ENCODE results near the gene NOTCH4.
"Not testable (repeated sequence)": the region's sequence is repeated elsewhere in the genome, so short reads cannot be mapped to it uniquely, and the experiment has no call there.

Gene NOTCH4

GRCh38 chr6:32223258-32224235 lies at the start of gene NOTCH4:
Gene NOTCH4, minus strand, starts transcription at chr6:32224067. Its CDS starts 139 bp downstream, at chr6:32223928.
- H3K4me3 ChIP-seq (ENCODE audit: low read depth, low read length) = no peak within 1 kb of the TSS

GRCh38 chr6:32271429-32271828 lies 47.6 kb upstream of the NOTCH4 start:
- no peak overlapping the region for H3K4me3 ChIP-seq (ENCODE audit: low read depth, low read length)

DNA sequence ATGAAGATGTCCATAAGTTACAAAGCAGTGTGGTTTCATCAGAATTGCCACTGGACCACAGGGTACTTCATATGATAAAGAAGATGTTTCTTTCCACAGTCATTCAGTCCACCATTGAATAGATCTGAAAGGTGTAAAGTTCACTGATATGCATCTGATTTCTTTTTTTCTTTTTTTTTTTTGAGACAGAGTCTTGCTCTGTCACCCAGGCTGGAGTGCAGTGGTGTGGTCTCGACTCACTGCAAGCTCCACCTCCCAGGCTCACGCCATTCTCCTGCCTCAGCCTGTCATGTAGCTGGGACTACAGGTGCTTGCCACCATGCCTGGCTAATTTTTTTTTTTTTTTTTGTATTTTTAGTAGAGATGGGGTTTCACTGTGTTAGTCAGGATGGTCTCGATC lies 44.6 kb upstream of the NOTCH4 start:
- H3K4me3 ChIP-seq (ENCODE audit: low read depth, low read length) = not testable (repeated sequence)

- H3K4me3 ChIP-seq (ENCODE audit: low read depth, low read length) = no peak overlapping the region
Observed at GRCh38 chr6:32267035-32267434, 43.2 kb upstream of the NOTCH4 start.

DNA sequence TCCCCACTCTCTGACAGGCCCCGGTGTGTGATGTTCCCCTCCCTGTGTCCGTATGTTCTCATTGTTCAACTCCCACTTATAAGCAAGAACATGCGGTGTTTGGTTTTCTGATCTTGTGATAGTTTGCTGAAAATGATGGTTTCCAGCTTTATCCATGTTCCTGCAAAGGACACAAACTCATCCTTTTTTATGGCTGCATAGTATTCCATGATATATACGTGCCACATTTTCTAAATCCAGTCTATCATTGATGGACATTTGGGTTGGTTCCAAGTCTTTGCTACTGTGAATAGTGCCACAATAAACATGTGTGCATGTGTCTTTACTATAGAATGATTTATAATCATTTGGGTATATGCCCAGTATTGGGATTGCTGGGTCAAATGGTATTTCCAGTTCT lies 33.4 kb upstream of the NOTCH4 start:
- not testable (repeated sequence) for H3K4me3 ChIP-seq (ENCODE audit: low read depth, low read length)

DNA sequence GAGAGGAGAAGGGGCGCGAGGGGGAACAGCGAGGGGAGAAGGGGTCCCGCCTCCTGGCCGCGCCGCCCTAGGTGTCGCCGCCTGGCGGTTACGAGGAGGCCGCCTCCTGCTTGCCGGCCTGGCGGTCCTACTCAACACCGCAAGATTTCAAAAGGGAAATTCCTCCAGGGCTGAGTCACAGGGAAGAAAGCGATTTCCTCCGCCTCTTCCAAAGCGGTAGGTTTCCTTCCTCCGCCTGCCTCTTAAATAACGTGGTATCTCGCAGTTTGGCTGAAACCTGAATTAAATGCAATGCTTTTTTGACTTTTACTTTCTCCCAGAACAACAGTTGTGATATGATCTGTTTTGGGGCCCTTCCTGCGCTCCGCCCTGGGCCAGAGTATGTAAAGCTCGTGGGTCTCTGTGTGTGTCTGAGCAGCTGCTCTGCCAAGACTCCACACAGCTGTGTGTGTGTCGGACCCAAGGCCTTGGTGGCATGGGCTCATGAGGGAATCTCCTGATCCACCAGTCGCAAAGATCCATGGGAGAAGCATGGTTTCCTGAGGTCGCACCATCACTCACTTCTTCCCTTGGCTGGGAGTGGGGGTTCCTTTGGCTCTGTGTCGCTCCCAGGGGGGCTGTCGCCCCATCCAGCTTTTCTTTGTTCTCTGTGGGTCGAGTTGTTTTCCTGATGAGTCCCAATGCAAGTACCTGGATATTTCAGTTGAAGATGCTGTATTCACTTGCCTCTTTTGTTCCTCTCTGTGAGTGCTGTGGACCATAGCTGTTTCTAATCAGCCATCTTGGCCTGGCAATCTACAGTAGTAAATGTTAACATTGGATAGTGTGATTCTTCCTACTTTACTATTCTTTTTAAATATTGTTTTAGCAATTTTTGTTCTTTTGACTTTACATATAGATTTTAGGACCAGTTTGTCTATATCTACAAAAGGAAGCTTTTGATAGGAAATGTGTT lies 31.6 kb upstream of the NOTCH4 start:
- H3K4me3 ChIP-seq (ENCODE audit: low read depth, low read length) = peak overlapping the region; percentile 39

- peak overlapping the region; percentile 39 for H3K4me3 ChIP-seq (ENCODE audit: low read depth, low read length)
Observed at GRCh38 chr6:32254761-32255198, 30.9 kb upstream of the NOTCH4 start.

DNA sequence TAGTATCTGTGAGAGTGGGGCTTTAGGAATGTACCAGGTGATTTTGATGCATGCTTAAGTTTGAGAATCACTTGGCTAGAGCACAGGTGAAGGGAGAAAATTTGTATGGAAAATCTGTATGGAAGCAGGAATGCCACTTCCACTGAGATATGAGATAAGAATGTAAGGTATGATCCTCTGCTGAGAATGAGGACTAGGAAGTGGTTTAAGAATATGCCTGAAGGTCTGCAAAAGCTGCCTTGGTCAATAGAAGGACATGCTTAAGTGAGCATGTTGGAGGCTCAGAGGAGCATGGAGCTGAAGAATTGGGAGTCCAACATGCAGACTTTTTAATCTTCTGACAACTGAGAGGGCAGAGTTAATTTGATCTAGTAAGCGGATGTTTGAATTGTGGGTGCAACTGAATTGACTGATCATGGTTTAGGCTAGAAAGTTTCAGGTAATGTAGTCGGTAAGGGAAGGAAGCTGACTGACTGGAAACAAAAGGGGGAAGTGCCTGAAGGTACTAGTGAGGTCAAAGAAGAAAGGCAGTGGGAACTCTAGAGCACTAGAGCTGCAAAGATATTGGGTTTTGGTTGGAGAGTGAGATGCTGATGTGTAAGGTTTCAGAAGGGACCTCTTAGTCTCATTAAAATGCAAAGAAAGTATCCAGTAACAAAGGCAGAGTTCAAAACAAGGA lies 28.6 kb upstream of the NOTCH4 start:
- no peak overlapping the region for H3K4me3 ChIP-seq (ENCODE audit: low read depth, low read length)

DNA sequence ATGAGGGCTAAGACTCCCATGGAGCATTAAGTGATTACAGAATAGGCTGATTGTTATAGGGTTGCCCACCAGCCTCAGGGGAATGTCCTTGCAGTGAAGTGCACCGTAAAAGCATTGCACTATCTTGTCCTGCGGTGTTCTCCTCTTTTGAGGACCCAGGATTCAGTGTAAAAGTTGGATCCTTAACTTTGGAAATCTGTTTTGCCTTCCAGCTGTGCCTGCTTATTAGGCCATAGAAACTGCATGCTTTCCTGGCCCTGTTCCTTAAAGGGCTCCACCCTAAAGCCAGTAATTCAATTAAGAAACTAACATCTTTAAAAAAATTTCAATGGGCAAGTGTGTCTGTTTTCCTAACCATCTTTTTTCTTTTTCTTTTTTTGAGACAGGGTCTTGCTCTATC lies 25.4 kb upstream of the NOTCH4 start:
- no peak overlapping the region for H3K4me3 ChIP-seq (ENCODE audit: low read depth, low read length)

DNA sequence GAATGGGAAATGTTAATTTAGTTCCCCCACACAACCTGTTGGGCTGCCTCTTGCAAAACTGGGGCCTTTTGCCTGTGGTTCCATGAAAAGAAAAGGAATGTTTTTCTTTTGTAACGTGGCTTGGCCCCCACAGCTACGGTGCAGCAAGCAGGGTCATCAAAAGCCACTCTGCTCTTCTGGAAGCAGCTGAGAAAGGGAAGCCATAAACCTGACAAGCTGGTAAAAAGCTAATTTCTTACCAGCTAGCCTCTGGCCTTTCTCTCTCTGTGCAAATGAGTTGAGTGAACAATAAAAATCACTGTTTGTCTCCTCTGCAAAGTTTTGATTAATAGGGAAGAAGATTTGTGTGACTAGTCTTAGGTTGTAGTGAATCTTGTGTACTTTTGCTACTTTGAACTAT lies 23.5 kb upstream of the NOTCH4 start:
- no peak overlapping the region for H3K4me3 ChIP-seq (ENCODE audit: low read depth, low read length)

DNA sequence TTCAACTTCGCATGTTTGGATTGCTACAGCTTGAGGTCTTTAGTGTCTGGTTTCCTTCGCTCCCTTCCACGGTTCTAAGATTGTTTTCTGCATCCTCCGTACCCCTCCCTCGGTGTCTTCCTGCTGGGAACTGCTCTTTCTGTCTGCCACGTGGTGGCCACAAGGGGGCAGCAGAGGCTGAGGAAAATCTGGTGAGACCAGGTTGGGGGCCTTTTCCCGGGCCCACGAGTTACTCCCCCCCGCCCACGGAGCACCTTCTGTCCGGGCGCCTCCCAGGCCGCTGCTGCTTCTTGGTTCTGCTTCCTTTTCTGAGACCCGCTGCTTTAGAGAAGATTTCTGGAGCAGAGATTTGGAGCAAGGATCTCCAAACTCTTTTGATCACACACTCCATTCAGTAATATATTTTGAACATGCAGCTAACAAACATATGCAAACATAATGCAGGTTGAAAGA lies 21.1 kb upstream of the NOTCH4 start:
- no peak overlapping the region for H3K4me3 ChIP-seq (ENCODE audit: low read depth, low read length)

DNA sequence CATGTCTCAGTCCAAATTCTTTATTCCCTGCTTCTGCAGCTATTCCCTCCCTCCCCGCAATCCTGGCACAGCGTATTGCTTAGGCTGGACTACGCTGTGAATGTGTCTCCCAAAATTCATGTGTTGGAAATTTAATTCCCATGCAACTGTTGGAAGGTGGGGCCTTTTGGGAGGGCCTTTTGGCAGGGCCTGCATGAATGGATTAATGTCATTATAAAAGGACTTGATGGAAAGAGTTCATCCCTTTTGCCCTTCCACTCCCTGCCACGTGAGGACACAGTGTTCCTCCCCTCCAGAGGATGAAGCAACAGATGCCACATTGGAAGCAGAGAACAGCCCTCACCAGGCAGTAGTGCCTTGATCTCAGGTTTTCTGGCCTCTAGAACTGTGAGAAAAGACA lies 20.4 kb upstream of the NOTCH4 start:
- no peak overlapping the region for H3K4me3 ChIP-seq (ENCODE audit: low read depth, low read length)

DNA sequence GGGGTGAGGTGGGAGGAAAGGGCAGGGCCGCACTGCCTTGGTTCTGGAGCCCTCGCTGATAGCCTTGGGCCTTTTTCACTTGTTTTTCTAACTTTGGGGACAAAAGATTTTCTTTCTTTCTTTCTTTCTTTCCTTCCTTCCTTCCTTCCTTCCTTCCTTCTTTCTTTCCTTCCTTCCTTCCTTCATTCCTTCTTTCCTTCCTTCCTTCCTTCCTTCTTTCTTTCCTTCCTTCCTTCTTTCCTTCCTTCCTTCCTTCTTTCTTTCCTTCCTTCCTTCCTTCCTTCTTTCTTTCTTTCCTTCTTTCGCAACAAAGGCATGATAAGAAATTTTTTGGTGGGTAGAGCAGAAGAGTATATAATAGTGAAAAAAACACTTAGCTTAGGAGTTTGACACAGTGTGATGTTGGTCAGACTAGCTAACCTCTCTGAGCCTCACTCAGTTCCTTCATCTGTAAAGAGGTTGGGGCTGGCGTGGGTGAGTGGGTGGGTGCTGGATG lies 18.5 kb upstream of the NOTCH4 start:
- not testable (repeated sequence) for H3K4me3 ChIP-seq (ENCODE audit: low read depth, low read length)

DNA sequence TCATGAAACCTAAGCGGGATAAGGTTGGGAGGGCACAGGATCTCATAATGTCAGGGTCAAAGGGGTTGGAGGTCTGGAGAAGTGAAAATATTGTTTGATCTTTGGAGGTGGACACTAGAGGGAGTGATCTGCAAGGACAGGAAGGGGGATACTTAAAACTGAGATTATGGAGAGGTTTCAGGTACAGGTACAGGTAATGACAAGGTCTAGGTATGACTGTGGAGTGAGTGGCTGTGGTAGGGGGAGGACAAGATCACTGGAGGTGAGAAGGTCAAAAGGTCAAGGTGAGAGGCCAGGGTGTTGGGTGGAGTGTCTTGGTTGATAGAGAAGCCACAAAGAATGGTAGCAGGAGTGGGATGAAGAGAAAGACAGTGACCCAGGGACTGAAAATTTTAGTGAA lies 16.8 kb upstream of the NOTCH4 start:
- no peak overlapping the region for H3K4me3 ChIP-seq (ENCODE audit: low read depth, low read length)

DNA sequence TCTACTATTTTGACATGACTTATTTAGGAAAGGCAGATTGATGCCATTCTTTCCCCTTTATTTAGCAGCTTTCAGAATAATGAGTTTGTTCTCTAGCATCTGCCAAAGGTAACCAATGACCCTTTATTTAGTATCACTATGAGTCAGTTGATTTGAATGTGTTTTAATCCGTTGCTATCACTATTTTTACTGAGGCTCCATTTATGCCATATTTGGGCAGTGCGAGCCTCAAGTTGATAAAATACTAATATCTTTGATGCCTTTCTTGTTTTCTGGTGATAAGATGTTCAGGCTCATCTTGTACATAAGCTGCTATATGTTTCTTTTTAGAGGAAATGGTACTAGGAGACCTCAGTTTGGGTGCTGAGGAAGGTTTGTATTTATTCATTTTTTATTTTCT lies 15.6 kb upstream of the NOTCH4 start:
- H3K4me3 ChIP-seq (ENCODE audit: low read depth, low read length) = no peak overlapping the region

GRCh38 chr6:32234934-32235333 lies 11.1 kb upstream of the NOTCH4 start:
- H3K4me3 ChIP-seq (ENCODE audit: low read depth, low read length) = no peak overlapping the region

GRCh38 chr6:32226434-32226833 lies 2.6 kb upstream of the NOTCH4 start:
- H3K4me3 ChIP-seq (ENCODE audit: low read depth, low read length) = no peak overlapping the region

DNA sequence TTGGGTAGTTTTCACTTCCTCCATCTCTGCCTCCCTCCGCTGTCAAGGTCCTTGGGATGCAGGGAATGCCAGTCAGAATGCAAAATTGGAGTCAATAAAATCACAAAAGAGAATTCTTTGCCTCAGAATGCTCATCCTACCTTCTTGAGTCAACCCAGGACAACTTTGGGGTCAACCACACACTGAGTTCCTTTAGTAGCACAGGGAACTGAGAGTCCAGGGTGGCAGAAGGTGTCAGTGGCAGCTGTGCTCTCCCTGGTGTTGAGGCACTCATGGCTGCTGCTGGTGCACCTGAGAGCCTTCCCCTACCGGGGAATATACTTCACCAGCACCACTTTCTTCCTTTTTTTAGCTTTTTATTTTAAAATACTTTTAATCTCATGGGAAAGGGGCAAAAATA lies 829 bp upstream of the NOTCH4 start:
- H3K4me3 ChIP-seq (ENCODE audit: low read depth, low read length) = no peak overlapping the region

GRCh38 chr6:32222333-32223230 lies 1.3 kb downstream of the NOTCH4 start:
- no peak overlapping the region for H3K4me3 ChIP-seq (ENCODE audit: low read depth, low read length)

DNA sequence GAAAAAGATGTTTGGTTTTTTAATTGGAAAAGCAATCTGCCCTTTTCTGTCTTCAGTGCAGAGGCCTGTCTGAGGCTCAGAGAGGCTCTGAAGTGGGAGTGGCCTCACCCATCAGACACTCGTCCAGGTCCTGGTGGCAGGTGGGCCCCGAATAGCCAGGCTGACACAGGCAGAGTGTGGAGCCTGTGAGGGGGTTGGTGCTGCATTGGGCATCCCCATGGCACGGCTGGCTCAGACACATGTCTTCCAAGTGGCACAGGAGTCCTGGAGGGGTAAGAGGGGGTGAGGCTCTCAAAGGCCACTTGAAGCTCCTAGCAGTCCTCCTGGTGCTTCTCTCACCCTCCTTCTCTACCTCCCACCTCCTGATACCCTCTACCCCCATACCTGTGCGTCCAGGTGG lies 3.8 kb downstream of the NOTCH4 start:
- H3K4me3 ChIP-seq (ENCODE audit: low read depth, low read length) = no peak overlapping the region

Data from iPS-11a (cell line).